22Rv1 (cell line): ENCODE results near the gene SEMA6A.

Experiments
- H3K27ac ChIP-seq: fragments of 450-650 bp; 2 replicates; pipeline ENCODE4 v1.5.1; 2017
- CTCF ChIP-seq: fragments of 450-650 bp; IDR thresholded peaks from 2 replicates; pipeline ENCODE4 v1.5.1; 2017; ENCODE audit warnings: mild to moderate bottlenecking
- ZFX ChIP-seq: fragments of 450-650 bp; IDR thresholded peaks from 2 replicates; pipeline ENCODE4 v1.6.1; 2017; ENCODE audit warnings: antibody characterized with exemption, borderline replicate concordance

The SEMA6A gene

GRCh38 chr5:116576053-116576713 is 1.6 kb upstream of the SEMA6A start:
- H3K27ac ChIP-seq: peak overlapping the region; percentile 100

GRCh38 chr5:116575326-116576052 is 866 bp upstream of the SEMA6A start:
- TF ChIP-seq CTCF (no peak), ZFX (no peak)
- H3K27ac ChIP-seq: peak overlapping the region; percentile 100

More at GRCh38 chr5:116576053-116576713, 1.6 kb upstream of the SEMA6A start:
- TF ChIP-seq CTCF: peak; percentile 99
- TF ChIP-seq ZFX: no peak

- TF ChIP-seq CTCF (0 out of 2 replicates have a peak, but pooled peaks have one; percentile 6), ZFX (no peak)
- peak overlapping the region; percentile 100 for H3K27ac ChIP-seq
Measured at GRCh38 chr5:116573702-116574366, 789 bp downstream of the SEMA6A start.

GRCh38 chr5:116573279-116573701 is 1.3 kb downstream of the SEMA6A start:
- H3K27ac ChIP-seq: peak overlapping the region; percentile 100
- TF ChIP-seq ZFX (no peak), CTCF (no peak)

- peak overlapping the region; percentile 100 for H3K27ac ChIP-seq
- 0 out of 2 replicates have a peak, but pooled peaks have one; percentile 16 for TF ChIP-seq CTCF
- TF ChIP-seq ZFX: no peak
Measured at GRCh38 chr5:116572350-116573278, 2.0 kb downstream of the SEMA6A start.

GRCh38 chr5:116571568-116572349 is 2.9 kb downstream of the SEMA6A start:
- peak overlapping the region; percentile 100 for H3K27ac ChIP-seq
- TF ChIP-seq ZFX (no peak), CTCF (peak; percentile 44)
